HT-29 (cell line): ENCODE results near the gene RRP15. TPM values are rescaled to one million over a fixed set of nuclear protein-coding genes. Genes with fewer than 3 reads are reported as not detected.

Experiments
- small RNA-seq: library from RNA; depleted of rRNA; stranded (forward); fragments of <200 nt; gene quantifications from one replicate; pipeline ENCODE3, GENCODE V24; 2014
- total RNA-seq: library from RNA; depleted of rRNA; stranded (reverse); fragments of >200 nt; shearing (Covaris generic); gene quantifications from 2 replicates; pipeline ENCODE4 v1.2.3, GENCODE V29; 2014; rRNA removed

RRP15 gene
- total RNA-seq, 1 experiment from 2014 or later, result 3.3 TPM

Small RNAs within 50 kb of the gene (small RNA-seq; reads per million reads assigned to genes)
- gene AC096638.1, result not detected

Other genes starting within 250 kb of the RRP15 start
- 2.3 and 2.5 TPM in 2 replicates for gene TGFB2, start 60.0 kb downstream of the RRP15 start, total RNA-seq